ENCODE results near the gene PGLYRP1.
A peak's percentile ranks its signal among the peaks of the same experiment; 100 is the strongest.

Gene PGLYRP1

DNA sequence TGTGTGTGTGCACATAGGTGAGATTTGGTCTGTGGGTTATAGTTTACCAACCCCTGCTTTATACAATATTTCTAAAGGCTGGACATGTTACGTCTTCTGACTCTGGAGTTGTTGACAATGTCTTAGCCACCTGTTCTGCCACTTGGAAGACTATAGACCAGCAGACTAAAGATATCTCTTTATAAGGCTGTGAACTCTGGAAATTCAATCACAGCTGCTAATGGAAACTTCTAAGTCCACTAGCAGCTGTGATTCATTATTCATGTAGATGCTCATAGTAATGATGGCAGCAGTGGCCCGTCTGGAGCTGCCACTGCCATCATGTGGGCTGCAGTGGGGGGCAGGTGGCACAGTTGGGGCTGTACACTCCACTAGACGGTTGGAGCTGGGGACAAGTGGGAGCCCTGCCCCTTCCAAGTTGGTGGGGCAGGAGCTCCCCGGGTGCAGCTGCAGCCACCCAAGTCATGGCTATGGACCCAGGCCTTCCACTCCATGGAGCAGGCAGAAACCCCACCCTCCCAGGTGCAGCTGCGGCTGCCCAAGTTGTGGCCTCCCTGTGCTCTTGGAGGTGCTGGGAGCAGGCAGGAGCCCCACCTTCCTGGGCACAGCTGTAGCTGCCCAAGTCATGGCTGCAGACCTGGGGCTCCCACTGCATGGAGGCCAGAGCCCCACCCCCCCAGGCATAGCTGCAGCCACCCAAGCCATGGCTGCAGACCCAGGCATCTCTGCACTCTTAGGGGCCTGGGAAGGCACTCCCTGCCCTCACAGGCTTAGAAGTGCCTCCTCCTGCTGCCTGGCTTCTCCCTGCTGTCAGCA is 9.1 kb upstream of the PGLYRP1 start:
- DNase-seq: no peak

- no peak for DNase-seq
These were observed 8.1 kb upstream of the PGLYRP1 start for GRCh38 chr19:46030812-46031550.

DNA sequence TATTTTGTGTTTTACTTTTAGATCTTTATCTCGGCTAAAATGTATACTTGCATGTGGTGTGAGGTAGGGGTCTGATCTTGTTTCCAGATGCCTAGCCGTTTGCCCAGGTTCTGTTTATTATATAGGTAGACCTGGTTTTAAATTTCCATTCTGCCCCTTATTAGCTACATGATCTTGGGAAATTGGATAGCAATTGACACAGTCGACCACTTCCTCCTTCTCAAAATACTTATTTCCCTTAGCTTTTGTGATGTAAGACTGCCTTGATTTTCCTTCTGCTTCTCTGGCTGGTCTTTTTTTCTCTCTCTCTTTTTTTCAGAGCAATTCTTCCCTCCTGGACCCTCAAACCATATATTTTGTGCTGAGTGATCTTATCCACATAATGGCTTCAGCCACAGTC is 3.0 kb upstream of the PGLYRP1 start:
- DNase-seq: no peak

- no peak for DNase-seq
These were observed 492 bp upstream of the PGLYRP1 start for GRCh38 chr19:46023311-46023779.

- DNase-seq: no peak
These were observed 807 bp downstream of the PGLYRP1 start for GRCh38 chr19:46022061-46022430.

DNA sequence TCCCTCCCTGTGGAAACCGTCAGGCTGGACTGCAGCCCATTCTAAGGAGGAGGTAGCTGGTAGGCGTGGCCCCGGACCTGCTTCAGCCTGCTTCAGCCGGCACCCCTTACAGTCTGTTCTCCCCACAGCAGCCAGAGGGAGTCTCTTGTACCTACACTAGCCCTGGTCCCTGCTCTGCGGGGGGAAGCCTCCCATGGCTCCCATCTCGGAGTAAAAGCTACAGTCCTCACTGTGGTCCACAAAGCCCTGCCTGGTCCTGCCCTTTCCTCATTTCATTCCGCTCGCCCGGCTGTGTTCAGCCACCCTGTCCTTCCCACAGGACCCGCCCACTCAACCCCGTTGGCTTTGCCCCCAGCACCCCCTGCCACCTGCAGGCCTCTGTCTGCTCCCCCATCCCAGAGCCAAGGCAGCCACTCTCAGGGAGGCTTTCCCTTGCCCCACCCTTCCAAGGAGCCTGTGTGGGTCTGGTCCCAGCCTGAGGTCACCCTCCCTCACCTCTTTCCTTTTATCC is 1.3 kb downstream of the PGLYRP1 start:
- DNase-seq: no peak

GRCh38 chr19:46020819-46021125 is 2.1 kb downstream of the PGLYRP1 start:
- no peak for DNase-seq

- no peak for DNase-seq
These were observed 3.6 kb downstream of the PGLYRP1 start for GRCh38 chr19:46019270-46019669.

- no peak for DNase-seq
These were observed 4.1 kb downstream of the PGLYRP1 start for GRCh38 chr19:46018729-46019251.

- no peak for DNase-seq
These were observed 4.8 kb downstream of the PGLYRP1 start for GRCh38 chr19:46017874-46018675.

- DNase-seq: no peak
These were observed 5.8 kb downstream of the PGLYRP1 start for GRCh38 chr19:46017095-46017429.

GRCh38 chr19:46016426-46017094 is 6.3 kb downstream of the PGLYRP1 start:
- DNase-seq: peak; percentile 76

GRCh38 chr19:46015687-46016425 is 7.0 kb downstream of the PGLYRP1 start:
- DNase-seq: peak; percentile 15

DNA sequence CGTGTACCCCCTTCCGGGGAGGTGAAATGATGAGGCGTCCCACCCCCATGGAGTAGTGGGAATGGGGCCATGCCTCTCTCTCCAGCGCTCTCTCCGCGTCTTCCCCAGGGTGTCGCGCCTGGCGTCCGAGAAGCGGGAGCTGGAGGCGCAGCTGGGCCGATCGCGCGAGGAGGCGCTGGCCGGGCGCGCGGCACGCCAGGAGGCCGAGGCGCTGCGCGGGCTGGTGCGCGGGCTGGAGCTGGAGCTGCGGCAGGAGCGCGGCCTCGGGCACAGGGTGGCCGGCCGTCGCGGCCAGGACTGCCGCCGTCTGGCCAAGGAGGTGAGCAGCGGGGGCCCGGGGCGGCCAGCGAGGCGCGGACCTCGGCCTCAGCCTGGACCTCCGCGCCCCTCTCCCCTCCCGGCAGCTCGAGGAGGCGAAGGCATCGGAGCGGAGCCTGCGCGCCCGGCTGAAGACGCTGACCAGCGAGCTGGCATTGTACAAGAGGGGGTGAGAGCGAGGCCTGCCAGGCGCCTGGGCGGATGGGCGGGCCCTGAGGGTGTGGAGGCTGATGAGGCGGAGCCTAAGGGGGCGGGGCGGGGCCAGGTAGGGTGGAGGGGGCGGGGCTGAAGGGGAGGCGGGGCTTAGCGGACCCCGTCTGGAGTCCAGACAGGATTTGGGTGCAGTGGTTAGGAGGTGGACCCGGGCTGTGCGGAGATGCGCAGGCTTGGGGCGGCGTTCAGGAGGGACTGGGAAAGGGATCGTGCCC is 7.7 kb downstream of the PGLYRP1 start:
- peak; percentile 66 for DNase-seq

GRCh38 chr19:46014534-46014933 is 8.3 kb downstream of the PGLYRP1 start:
- DNase-seq: no peak

GRCh38 chr19:46009530-46010510 is 13.0 kb downstream of the PGLYRP1 start:
- peak; percentile 52 for DNase-seq

GRCh38 chr19:46006411-46006810 is 16.4 kb downstream of the PGLYRP1 start:
- no peak for DNase-seq

- DNase-seq: no peak
These were observed 20.1 kb downstream of the PGLYRP1 start for GRCh38 chr19:46002678-46003275.

DNA sequence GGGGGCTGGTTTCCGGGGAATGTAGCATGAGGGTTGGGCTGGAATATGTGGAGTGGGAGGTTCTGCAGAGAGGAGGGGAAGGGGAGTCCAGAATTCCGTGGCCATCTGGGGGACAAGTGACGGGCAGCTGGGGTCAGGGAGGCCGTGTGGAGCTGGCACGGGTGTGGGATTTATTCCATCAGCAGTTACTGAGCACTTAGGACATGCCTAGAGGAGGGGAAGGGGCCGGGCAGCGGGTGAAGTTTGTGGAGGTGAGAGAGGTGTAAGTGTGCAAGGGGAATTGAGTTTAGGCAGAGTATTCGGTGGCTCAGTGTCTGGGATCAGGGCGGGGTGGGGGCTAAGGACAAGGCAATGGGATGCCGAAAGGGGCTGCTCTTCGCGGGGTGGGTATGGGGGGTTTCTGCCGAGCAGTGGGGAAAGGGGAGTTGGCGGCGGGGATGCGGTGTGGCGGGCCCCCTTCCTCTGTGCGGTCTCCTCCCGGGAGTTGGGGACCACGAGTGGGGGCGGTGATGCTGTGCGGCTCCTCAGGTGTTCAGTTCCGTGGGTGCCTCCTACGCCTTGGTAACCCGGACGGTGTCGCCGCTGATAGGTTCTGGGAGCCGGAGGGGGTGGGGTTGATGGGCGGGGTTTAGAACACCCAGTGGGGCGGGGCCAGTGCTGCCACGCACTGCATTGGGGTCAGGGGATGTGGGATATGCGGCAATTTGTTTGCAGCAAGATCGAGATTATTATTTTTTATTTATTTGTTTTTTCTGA is 22.2 kb downstream of the PGLYRP1 start:
- peak; percentile 77 for DNase-seq

Data from CD4-positive, alpha-beta T cell treated with Interferon gamma for 1 hour (primary cell).